MCF 10A (cell line): ENCODE data around the gene OPCML. TPM values are rescaled to one million over a fixed set of nuclear protein-coding genes. Genes with fewer than 3 reads are reported as not detected.

ENCODE experiments used
- BruUV-seq: library from RNA; stranded (reverse); fragments of 400-500 nt; replicated peaks from 2 replicates; lab custom pipeline; 2021; lab: Mats Ljungman, UMichigan
- CTCF ChIA-PET: fragments of 300-600 bp; sonication (Branson Sonifier 250); formaldehyde crosslinking; extraction: SDS; loops from one replicate; lab custom pipeline; 2021; ENCODE audit warnings: antibody characterized with exemption, inconsistent platforms; lab: Yijun Ruan, JAX
- POLR2A ChIA-PET: fragments of 300-600, 350-650 bp; sonication (Branson Sonifier 250); formaldehyde crosslinking; extraction: SDS; loops from one replicate; lab custom pipeline; 2020; ENCODE audit warnings: antibody characterized with exemption, inconsistent platforms; lab: Yijun Ruan, JAX
- DNase-seq: peaks from one replicate; pipeline ENCODE4 v3.0.0-alpha.2; 2018; ENCODE audit not compliant: unreplicated experiment
- H3K27ac Mint-ChIP-seq: one replicate; pipeline ENCODE4 v1.8.0; 2022; ENCODE audit warnings: mild to moderate bottlenecking, low read depth, mixed read lengths; ENCODE audit not compliant: unreplicated experiment
- H3K27me3 Mint-ChIP-seq: one replicate; pipeline ENCODE4 v1.8.0; 2022; ENCODE audit warnings: mixed read lengths; ENCODE audit not compliant: insufficient read depth, unreplicated experiment
- H3K36me3 Mint-ChIP-seq: one replicate; pipeline ENCODE4 v1.8.0; 2022; ENCODE audit warnings: mild to moderate bottlenecking, moderate library complexity, mixed read lengths; ENCODE audit not compliant: insufficient read depth, unreplicated experiment
- H3K4me1 Mint-ChIP-seq: one replicate; pipeline ENCODE4 v1.8.0; 2022; ENCODE audit warnings: mixed read lengths; ENCODE audit not compliant: insufficient read depth, unreplicated experiment
- H3K4me3 Mint-ChIP-seq: one replicate; pipeline ENCODE4 v1.8.0; 2022; ENCODE audit warnings: mild to moderate bottlenecking, moderate library complexity, mixed read lengths; ENCODE audit not compliant: unreplicated experiment
- H3K9me3 Mint-ChIP-seq: one replicate; pipeline ENCODE4 v1.8.0; 2022; ENCODE audit warnings: mixed read lengths; ENCODE audit not compliant: unreplicated experiment
- CTCF ChIP-seq: fragments of 200-600 bp; IDR thresholded peaks from one replicate; pipeline ENCODE4 v1.8.0; 2022; ENCODE audit warnings: antibody characterized with exemption, mild to moderate bottlenecking; ENCODE audit not compliant: unreplicated experiment
- intact Hi-C: fragments of 100-400 bp; cut with micrococcal nuclease; formaldehyde crosslinking; loops from 2 replicates; pipeline ENCODE4 v1.14.1; 2022
- total RNA-seq: library from RNA; stranded (reverse); gene quantifications from 2 replicates; pipeline ENCODE4 v1.2.3, GENCODE V29; 2022

OPCML gene
- total RNA-seq, 1 experiment from 2014 or later: not detected

- Mint-ChIP-seq H3K27me3 (no peaks in the 10 kb centered on the region), H3K9me3 (peaks cover 28% of the 10 kb centered on the region), H3K4me3 (no peak overlapping the region), H3K27ac (no peak overlapping the region), H3K36me3 (no peaks in the 10 kb centered on the region), H3K4me1 (no peaks in the 10 kb centered on the region)
- no peak for DNase-seq
- intact Hi-C loops: no loop called here
- no TSS peak for BruUV-seq
- POLR2A ChIA-PET: no interaction called here
- CTCF ChIA-PET: no interaction called here
- TF ChIP-seq CTCF: no peak
Measured at GRCh38 chr11:133258751-133259150, 273.6 kb downstream of the OPCML start.

- H3K27ac Mint-ChIP-seq: no peak overlapping the region
- no peaks in the 10 kb centered on the region for H3K4me1 Mint-ChIP-seq
- H3K9me3 Mint-ChIP-seq: peaks cover 24% of the 10 kb centered on the region
- no peak overlapping the region for H3K4me3 Mint-ChIP-seq
- no peaks in the 10 kb centered on the region for H3K27me3 Mint-ChIP-seq
- CTCF ChIA-PET: interaction anchor here (1.1 kb wide), 1 partner anchor 12 kb away, joined by 3 read pairs; no protein-coding TSS in a partner anchor
- intact Hi-C loops: no loop called here
- POLR2A ChIA-PET: no interaction called here
- H3K36me3 Mint-ChIP-seq: no peaks in the 10 kb centered on the region
- DNase-seq: no peak
- no peak for TF ChIP-seq CTCF
- BruUV-seq: no TSS peak
Measured at GRCh38 chr11:133254601-133255000, 277.7 kb downstream of the OPCML start.

GRCh38 chr11:133253570-133253969, 278.7 kb downstream of the OPCML start:
- intact Hi-C loops: no loop called here
- H3K27me3 Mint-ChIP-seq: no peaks in the 10 kb centered on the region
- BruUV-seq: no TSS peak
- POLR2A ChIA-PET: no interaction called here
- no peak overlapping the region for H3K27ac Mint-ChIP-seq
- peaks cover 27% of the 10 kb centered on the region for H3K9me3 Mint-ChIP-seq
- DNase-seq: no peak
- H3K36me3 Mint-ChIP-seq: no peaks in the 10 kb centered on the region
- no peak for TF ChIP-seq CTCF
- H3K4me1 Mint-ChIP-seq: no peaks in the 10 kb centered on the region
- no peak overlapping the region for H3K4me3 Mint-ChIP-seq
- CTCF ChIA-PET: no interaction called here

GRCh38 chr11:133251841-133252240, 280.5 kb downstream of the OPCML start:
- no peak overlapping the region for H3K27ac Mint-ChIP-seq
- no peak for TF ChIP-seq CTCF
- CTCF ChIA-PET: no interaction called here
- BruUV-seq: no TSS peak
- peaks cover 43% of the 10 kb centered on the region for H3K9me3 Mint-ChIP-seq
- H3K4me1 Mint-ChIP-seq: no peaks in the 10 kb centered on the region
- no peaks in the 10 kb centered on the region for H3K27me3 Mint-ChIP-seq
- H3K36me3 Mint-ChIP-seq: no peaks in the 10 kb centered on the region
- no peak for DNase-seq
- POLR2A ChIA-PET: no interaction called here
- no peak overlapping the region for H3K4me3 Mint-ChIP-seq
- intact Hi-C loops: no loop called here
